Mononuclear cell (primary cell): Measurements from ENCODE around the gene DBF4B. TPM values are rescaled to one million over a fixed set of nuclear protein-coding genes. Genes with fewer than 3 reads are reported as not detected.
"Not testable (repeated sequence)": the region's sequence is repeated elsewhere in the genome, so short reads cannot be mapped to it uniquely, and the experiment has no call there.

Experiments
- H3K27me3 ChIP-seq: 2 replicates; pipeline ENCODE4 v1.6.0; 2011; ENCODE audit warnings: low read length, control low read depth; ENCODE audit not compliant: insufficient read depth
- H3K4me1 ChIP-seq: 2 replicates; pipeline ENCODE4 v1.5.1; 2011; ENCODE audit warnings: mild to moderate bottlenecking, low read length, control low read depth; ENCODE audit not compliant: insufficient read depth
- H3K4me3 ChIP-seq: 2 replicates; pipeline ENCODE4 v1.5.1; 2011; ENCODE audit warnings: mild to moderate bottlenecking, low read length, moderate library complexity
- H3K9me3 ChIP-seq: 2 replicates; pipeline ENCODE4 v1.5.1; 2011; ENCODE audit warnings: low read depth, mild to moderate bottlenecking, control low read depth, low read length
- total RNA-seq: library from RNA; depleted of rRNA; stranded (reverse); fragments of >200 nt; gene quantifications from one replicate; pipeline ENCODE4 v1.2.3, GENCODE V29; 2012

Gene DBF4B
- total RNA-seq, 1 donor, result 1.3 TPM

DNA sequence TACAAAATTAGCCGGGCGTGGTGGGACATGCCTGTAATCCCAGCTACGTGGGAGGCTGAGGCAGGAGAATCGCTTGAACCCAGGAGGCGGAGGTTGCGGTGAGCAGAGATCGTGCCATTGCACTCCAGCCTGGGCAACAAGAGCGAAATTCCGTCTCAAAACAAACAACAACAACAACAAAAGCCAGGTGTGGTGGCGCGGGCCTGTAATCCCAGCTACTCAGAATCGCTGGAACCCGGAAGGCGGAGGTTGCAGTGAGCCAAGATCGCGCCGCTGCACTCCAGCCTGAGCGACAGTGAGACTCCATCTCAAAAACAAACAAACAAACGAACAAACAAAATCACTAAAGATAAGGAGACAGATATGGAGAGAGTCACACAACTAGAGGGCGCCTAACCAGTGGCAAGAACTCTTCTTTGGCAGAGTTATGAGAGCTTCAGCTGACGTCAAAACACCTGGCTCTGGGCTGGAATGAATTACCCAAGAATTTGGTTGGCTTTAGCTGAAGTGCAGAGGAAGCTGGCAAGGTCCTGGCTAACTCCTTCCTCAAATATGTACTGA is 17.6 kb upstream of the DBF4B start:
- not testable (repeated sequence) for H3K27me3 ChIP-seq, H3K4me3 ChIP-seq, H3K9me3 ChIP-seq
- peaks cover 22% of the 10 kb centered on the region for H3K4me1 ChIP-seq

DNA sequence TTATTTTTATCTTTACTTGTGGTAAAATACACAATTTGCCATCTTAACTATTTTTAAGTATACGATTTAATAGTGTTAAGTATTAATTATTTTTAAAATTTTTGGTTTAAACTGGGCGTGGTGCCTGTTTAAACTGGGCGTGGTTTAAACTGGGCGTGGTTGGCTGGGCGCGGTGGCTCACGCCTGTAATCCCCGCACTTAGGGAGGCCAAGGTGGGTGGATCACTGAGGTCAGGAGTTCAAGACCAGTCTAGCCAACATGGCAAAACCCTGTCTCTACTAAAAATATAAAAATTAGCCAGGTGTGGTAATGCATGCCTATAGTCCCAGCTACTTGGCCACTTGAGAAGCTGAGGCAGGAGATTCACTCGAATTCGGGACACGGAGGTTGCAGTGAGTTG is 14.9 kb upstream of the DBF4B start:
- H3K4me3 ChIP-seq, result no peak overlapping the region
- H3K4me1 ChIP-seq, result peaks cover 16% of the 10 kb centered on the region
- no peaks in the 10 kb centered on the region for H3K9me3 ChIP-seq
- H3K27me3 ChIP-seq, result no peaks in the 10 kb centered on the region

DNA sequence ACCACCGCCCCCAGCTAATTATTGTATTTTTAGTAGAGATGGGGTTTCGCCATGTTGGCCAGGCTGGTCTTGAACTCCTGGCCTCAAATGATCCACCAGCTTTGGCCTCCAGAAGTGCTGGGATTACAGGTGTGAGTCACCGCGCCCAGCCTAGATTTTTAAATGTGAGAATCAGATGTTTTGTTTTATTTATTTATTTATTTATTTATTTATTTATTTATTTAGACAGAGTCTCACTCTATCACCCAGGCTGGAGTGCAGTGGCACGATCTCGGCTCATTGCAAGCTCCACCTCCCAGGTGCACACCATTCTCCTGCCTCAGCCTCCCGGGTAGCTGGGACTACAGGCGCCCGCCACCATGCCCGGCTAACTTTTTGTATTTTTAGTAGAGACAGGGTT is 8.2 kb upstream of the DBF4B start:
- not testable (repeated sequence) for H3K4me3 ChIP-seq, H3K27me3 ChIP-seq, H3K9me3 ChIP-seq, H3K4me1 ChIP-seq

DNA sequence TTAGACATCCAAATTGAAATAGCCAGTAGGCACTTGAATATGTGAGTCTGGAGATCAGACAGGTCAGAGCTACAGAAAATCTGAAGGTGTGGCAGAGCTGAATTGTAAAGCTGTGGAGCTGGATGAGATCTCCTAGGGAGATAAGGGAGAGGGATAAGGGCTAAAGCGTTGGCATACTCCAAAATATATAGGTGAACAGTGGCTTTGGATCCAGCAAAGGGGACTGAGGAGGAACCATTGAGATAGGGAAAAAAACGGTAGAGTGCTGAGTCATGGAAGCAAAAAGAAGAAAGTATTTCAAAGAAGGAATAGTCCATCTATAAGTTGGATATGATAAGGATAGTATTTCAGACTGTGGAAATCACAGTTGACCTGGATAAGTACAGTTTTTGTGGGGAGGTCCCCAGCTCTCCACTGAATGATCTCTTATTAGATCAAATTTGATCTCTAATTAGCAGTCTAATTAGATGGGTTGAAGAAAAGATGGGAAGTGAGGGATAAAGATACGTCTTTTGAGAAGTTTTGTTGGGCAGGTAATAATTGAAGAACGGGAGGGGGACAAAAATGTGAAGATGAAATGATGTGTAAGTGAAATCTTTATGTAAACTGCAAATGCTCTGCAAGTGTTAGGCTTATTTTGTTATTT is 587 bp upstream of the DBF4B start:
- no peaks in the 10 kb centered on the region for H3K9me3 ChIP-seq
- H3K4me3 ChIP-seq, result peak overlapping the region; percentile 93
- H3K27me3 ChIP-seq, result peaks cover 5% of the 10 kb centered on the region
- H3K4me1 ChIP-seq, result peaks cover 20% of the 10 kb centered on the region

- no peaks in the 10 kb centered on the region for H3K27me3 ChIP-seq
- H3K4me3 ChIP-seq, result no peak overlapping the region
- H3K9me3 ChIP-seq, result no peaks in the 10 kb centered on the region
- no peaks in the 10 kb centered on the region for H3K4me1 ChIP-seq
Measured at GRCh38 chr17:44719444-44719843, 11.0 kb downstream of the DBF4B start.

GRCh38 chr17:44722254-44722653 is 13.8 kb downstream of the DBF4B start:
- H3K27me3 ChIP-seq, result no peaks in the 10 kb centered on the region
- no peak overlapping the region for H3K4me3 ChIP-seq
- H3K9me3 ChIP-seq, result no peaks in the 10 kb centered on the region
- H3K4me1 ChIP-seq, result no peaks in the 10 kb centered on the region

GRCh38 chr17:44726121-44726520 is 17.7 kb downstream of the DBF4B start:
- H3K4me3 ChIP-seq, H3K9me3 ChIP-seq, H3K27me3 ChIP-seq, H3K4me1 ChIP-seq: not testable (repeated sequence)

- Histone ChIP-seq H3K4me1 (no peaks in the 10 kb centered on the region), H3K9me3 (no peaks in the 10 kb centered on the region), H3K27me3 (no peaks in the 10 kb centered on the region), H3K4me3 (no peak overlapping the region)
Measured at GRCh38 chr17:44733753-44734152, 25.3 kb downstream of the DBF4B start.

- H3K9me3 ChIP-seq, result no peaks in the 10 kb centered on the region
- H3K27me3 ChIP-seq, result no peaks in the 10 kb centered on the region
- no peaks in the 10 kb centered on the region for H3K4me1 ChIP-seq
- H3K4me3 ChIP-seq, result no peak overlapping the region
Measured at GRCh38 chr17:44734272-44734671, 25.8 kb downstream of the DBF4B start.

DNA sequence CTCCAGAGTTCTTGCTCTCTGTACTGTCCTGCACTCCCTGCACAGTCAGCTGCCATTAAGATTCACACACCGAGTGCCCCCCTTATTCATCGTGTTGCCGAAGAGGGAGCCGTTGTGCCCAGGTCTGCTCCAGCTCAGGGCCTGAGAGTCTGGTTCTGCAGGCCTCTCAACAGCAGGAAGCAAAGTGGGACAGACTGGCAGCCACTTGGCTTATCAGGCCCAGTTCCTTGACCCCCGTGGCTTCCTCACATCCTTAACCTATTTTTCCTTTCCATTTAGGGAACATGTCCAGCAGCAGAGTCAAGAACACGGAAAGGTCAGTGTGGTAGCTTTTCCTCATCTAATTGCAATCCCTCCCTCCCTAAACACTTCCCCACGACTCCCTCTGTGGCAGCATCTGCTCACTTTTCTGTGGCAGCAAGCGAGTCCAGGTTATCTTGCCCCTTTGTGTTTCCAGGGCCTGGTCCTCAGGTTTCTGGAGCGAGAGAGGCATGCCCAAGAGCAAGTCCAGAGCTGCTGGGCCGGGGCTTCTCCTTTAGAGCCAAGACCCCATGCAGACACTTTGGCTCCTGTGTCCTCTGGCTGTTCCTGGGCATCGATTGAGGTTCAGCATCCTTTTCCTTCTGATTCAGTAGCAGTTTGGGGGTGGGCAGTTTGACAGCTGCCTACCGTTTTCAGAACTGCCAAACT is 28.2 kb downstream of the DBF4B start:
- Histone ChIP-seq H3K27me3 (no peaks in the 10 kb centered on the region), H3K4me3 (no peak overlapping the region), H3K9me3 (no peaks in the 10 kb centered on the region), H3K4me1 (no peaks in the 10 kb centered on the region)

DNA sequence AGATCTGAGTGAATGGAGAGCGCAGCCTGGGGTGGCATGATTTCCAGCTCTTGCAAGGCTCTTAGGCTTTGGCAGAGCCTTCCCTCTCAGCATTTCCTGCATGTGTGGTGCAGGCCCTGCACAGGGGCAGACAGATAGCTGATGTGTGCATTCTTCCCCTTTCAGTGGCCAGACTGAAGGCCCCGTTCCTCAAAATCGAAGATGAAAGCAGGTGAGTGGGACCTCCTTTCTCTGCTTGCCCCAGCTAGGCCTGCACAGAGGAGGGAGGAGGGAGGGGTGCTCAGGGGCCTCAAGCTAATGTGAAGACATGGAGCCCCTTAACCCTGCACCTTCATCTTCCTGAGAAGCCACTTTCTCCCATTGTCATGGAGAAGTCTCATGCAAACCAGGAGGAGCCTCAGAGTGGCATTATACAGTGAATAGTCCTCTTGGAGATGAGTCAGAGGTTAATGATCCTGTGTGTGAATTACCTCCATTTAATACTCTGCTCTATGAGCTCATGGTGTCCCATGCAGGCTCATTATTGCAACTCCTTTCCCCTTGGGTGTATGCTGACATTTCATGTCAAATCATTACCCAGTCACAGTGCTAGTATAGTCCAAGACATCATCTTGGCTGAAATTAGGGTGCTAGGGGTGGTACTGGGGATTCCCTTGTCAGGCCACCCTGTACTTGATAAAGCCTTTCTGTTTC is 29.9 kb downstream of the DBF4B start:
- H3K9me3 ChIP-seq, result no peaks in the 10 kb centered on the region

GRCh38 chr17:44741316-44741715 is 32.9 kb downstream of the DBF4B start:
- H3K4me3 ChIP-seq, result no peak overlapping the region
- H3K9me3 ChIP-seq, result no peaks in the 10 kb centered on the region
- H3K4me1 ChIP-seq, result no peaks in the 10 kb centered on the region
- H3K27me3 ChIP-seq, result no peaks in the 10 kb centered on the region

More for the DNA sequence above, 29.9 kb downstream of the DBF4B start:
- Histone ChIP-seq H3K4me3 (no peak overlapping the region), H3K4me1 (no peaks in the 10 kb centered on the region), H3K27me3 (no peaks in the 10 kb centered on the region)

GRCh38 chr17:44745301-44745700 is 36.8 kb downstream of the DBF4B start:
- Histone ChIP-seq H3K4me1 (no peaks in the 10 kb centered on the region), H3K4me3 (no peak overlapping the region)

DNA sequence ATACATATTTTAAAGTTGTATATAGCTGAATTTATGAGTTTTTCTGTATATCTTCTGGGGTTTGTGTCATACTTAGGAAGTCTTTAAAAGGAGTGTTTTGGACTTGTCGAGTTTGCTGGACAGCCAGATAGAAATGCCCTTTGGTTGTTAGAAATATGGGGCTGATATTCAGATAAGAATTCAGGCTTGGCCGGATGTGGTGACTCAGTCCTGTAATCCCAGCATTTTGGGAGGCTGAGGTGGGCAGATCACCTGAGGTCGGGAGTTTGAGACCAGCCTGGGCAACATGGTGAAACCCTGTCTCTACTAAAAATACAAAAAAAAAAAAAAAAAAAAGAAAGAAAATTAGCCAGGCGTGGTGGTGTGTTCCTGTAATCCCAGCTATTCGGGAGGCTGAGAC is 37.3 kb downstream of the DBF4B start:
- H3K27me3 ChIP-seq, H3K4me3 ChIP-seq, H3K9me3 ChIP-seq, H3K4me1 ChIP-seq: not testable (repeated sequence)

More at GRCh38 chr17:44745301-44745700, 36.8 kb downstream of the DBF4B start:
- Histone ChIP-seq H3K27me3 (no peaks in the 10 kb centered on the region), H3K9me3 (no peaks in the 10 kb centered on the region)

GRCh38 chr17:44747566-44747965 is 39.1 kb downstream of the DBF4B start:
- H3K4me3 ChIP-seq, result no peak overlapping the region
- H3K4me1 ChIP-seq, result no peaks in the 10 kb centered on the region
- H3K27me3 ChIP-seq, result no peaks in the 10 kb centered on the region
- H3K9me3 ChIP-seq, result no peaks in the 10 kb centered on the region
